Activated T-helper 17 cell treated with anti-CD3 and anti-CD28 coated beads, Interleukin-2, amount 50 U/mL, for 72 hours (primary cell): ENCODE measurements around the gene MED13L. TPM values are rescaled to one million over a fixed set of nuclear protein-coding genes. Genes with fewer than 3 reads are reported as not detected.
A peak's percentile ranks its signal among the peaks of the same experiment; 100 is the strongest.

Experiments used
- ATAC-seq: fragments of 150-1000 bp; cut with Tn5 transposase; replicated peaks from 2 replicates; pipeline ENCODE4 v1.10.0; 2021; ENCODE audit warnings: mild to moderate bottlenecking, moderate library complexity
- H3K27ac Mint-ChIP-seq: one replicate; pipeline ENCODE4 v1.8.0; 2022; ENCODE audit warnings: mixed read lengths
- H3K27me3 Mint-ChIP-seq: one replicate; pipeline ENCODE4 v1.8.0; 2022; ENCODE audit warnings: mixed read lengths
- H3K36me3 Mint-ChIP-seq: one replicate; pipeline ENCODE4 v1.8.0; 2022; ENCODE audit warnings: low read depth, mild to moderate bottlenecking, mixed read lengths
- H3K4me1 Mint-ChIP-seq: one replicate; pipeline ENCODE4 v1.8.0; 2022; ENCODE audit warnings: mixed read lengths
- H3K4me3 Mint-ChIP-seq: one replicate; pipeline ENCODE4 v1.8.0; 2022; ENCODE audit warnings: mild to moderate bottlenecking, mixed read lengths
- H3K9me3 Mint-ChIP-seq: one replicate; pipeline ENCODE4 v1.8.0; 2022; ENCODE audit warnings: mixed read lengths
- total RNA-seq, 2 donors: library from RNA; stranded (reverse); gene quantifications; one replicate each; pipeline ENCODE4 v1.2.3, GENCODE V29; 2022

Gene MED13L
- total RNA-seq, 2 donors from 2014 or later, result 49.9 to 56.2 TPM

GRCh38 chr12:116194935-116195431, 82.5 kb downstream of the MED13L start:
- Mint-ChIP-seq H3K36me3 (no peaks in the 10 kb centered on the region), H3K4me3 (peak overlapping the region; percentile 67), H3K27me3 (no peaks in the 10 kb centered on the region), H3K4me1 (peaks cover 27% of the 10 kb centered on the region), H3K9me3 (no peaks in the 10 kb centered on the region), H3K27ac (peak overlapping the region; percentile 92)
- peak; percentile 97 for ATAC-seq

GRCh38 chr12:116189692-116190091, 87.8 kb downstream of the MED13L start:
- ATAC-seq, result no peak
- Mint-ChIP-seq H3K27ac (peak overlapping the region; percentile 31), H3K27me3 (no peaks in the 10 kb centered on the region), H3K4me3 (peak overlapping the region; percentile 38), H3K4me1 (peaks cover 34% of the 10 kb centered on the region), H3K36me3 (peaks cover 5% of the 10 kb centered on the region), H3K9me3 (no peaks in the 10 kb centered on the region)

GRCh38 chr12:116188581-116188980, 88.9 kb downstream of the MED13L start:
- peak; percentile 79 for ATAC-seq

DNA sequence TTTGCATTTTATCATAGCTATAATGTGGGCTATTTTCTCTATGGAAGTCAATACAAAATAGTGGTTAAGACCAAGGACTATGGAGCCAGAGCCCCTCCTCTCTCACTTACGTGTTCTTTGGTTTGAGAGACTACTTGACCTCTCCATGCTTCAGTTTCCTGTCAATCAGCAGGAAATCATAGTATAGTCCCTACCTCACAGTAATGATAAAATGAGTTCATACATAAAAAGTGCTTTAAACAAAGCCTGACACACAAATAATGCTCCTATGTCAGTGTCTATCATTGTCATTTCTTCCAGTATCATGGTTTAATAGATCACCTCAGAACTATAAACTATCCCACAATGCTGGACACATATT, 90.4 kb downstream of the MED13L start:
- H3K27me3 Mint-ChIP-seq, result no peaks in the 10 kb centered on the region
- H3K36me3 Mint-ChIP-seq, result peaks cover 5% of the 10 kb centered on the region
- peak; percentile 54 for ATAC-seq
- peak overlapping the region; percentile 28 for H3K4me3 Mint-ChIP-seq
- peak overlapping the region; percentile 11 for H3K27ac Mint-ChIP-seq
- no peaks in the 10 kb centered on the region for H3K9me3 Mint-ChIP-seq
- peaks cover 39% of the 10 kb centered on the region for H3K4me1 Mint-ChIP-seq

More at GRCh38 chr12:116188581-116188980, 88.9 kb downstream of the MED13L start:
- peak overlapping the region; percentile 38 for H3K4me3 Mint-ChIP-seq
- H3K27ac Mint-ChIP-seq, result peak overlapping the region; percentile 31
- H3K36me3 Mint-ChIP-seq, result peaks cover 5% of the 10 kb centered on the region
- H3K27me3 Mint-ChIP-seq, result no peaks in the 10 kb centered on the region
- H3K9me3 Mint-ChIP-seq, result no peaks in the 10 kb centered on the region
- peaks cover 32% of the 10 kb centered on the region for H3K4me1 Mint-ChIP-seq

DNA sequence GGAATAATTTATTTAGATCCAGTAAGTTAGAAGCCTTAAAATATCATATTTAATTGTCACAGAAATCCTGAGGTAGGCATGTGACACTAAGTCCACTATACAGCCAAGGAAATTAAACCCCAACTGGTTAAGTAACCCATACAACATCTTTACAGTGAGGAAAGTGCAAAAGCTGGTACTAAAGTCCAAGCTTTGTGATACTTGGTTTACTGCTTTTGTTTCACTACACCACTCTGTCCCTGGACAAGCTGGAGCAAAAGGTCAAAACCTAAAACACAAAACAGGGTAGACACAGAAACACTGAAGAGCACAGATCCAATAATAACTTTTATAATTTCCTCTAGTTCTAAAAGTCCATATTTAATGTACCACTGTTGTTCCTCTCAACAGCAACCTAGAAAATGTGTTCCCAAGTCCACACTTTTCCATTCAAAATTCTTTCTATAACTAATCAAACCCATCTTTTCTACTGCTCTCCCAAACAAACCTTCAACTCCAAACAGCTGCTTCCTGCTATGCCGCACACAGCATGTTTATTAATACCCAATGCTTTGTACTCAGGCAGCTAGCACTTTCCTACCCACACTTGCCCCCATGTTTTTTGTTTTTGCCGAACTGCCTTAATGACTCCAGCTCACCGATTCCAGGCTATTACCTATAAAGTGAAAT, 90.9 kb downstream of the MED13L start:
- Mint-ChIP-seq H3K9me3 (no peaks in the 10 kb centered on the region), H3K36me3 (peaks cover 5% of the 10 kb centered on the region), H3K27ac (peak overlapping the region; percentile 11), H3K4me1 (peaks cover 43% of the 10 kb centered on the region), H3K4me3 (peak overlapping the region; percentile 28), H3K27me3 (no peaks in the 10 kb centered on the region)
- no peak for ATAC-seq

DNA sequence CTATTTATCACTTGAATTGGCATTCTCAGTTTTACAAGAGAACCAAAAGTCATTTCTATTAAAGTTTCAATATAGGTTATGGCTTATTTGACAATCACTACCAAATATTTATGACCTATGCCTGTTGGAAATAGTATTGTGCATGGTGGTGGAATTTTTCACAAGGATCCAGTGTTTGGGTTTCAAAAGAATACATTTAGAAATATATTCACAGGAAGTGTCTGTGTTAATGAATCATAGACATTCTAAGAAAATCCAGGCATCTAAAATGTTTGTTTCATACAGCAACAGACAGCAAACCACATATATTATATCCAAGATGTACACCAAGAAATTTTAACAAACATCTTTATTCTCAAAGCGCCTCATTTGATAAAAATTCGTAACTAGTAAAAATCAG, 92.7 kb downstream of the MED13L start:
- peaks cover 4% of the 10 kb centered on the region for H3K36me3 Mint-ChIP-seq
- no peak overlapping the region for H3K27ac Mint-ChIP-seq
- H3K9me3 Mint-ChIP-seq, result no peaks in the 10 kb centered on the region
- peak overlapping the region; percentile 26 for H3K4me3 Mint-ChIP-seq
- peaks cover 39% of the 10 kb centered on the region for H3K4me1 Mint-ChIP-seq
- no peaks in the 10 kb centered on the region for H3K27me3 Mint-ChIP-seq
- no peak for ATAC-seq

DNA sequence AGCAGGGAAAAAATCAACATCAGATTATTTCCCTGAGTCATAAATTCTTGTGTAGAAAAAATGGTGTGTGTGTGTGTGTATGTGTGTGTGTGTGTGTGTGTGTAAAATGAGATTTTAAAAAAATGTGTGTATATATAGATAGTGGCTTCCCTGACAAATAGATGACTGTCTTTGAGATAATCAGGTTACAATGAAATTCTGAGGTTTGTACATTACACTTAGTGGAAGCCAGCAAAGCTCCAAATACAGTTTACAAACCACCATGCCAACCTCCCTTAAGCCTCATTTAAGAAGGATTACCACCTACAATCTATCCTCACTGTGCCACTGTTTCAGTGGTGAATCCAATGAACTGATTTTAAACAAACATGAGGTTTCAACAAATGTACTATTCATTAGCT, 93.8 kb downstream of the MED13L start:
- Mint-ChIP-seq H3K27me3 (no peaks in the 10 kb centered on the region), H3K36me3 (no peaks in the 10 kb centered on the region)

GRCh38 chr12:116182359-116183063, 95.0 kb downstream of the MED13L start:
- no peaks in the 10 kb centered on the region for H3K9me3 Mint-ChIP-seq
- no peak overlapping the region for H3K27ac Mint-ChIP-seq

More for the DNA sequence above, 93.8 kb downstream of the MED13L start:
- Mint-ChIP-seq H3K27ac (peak overlapping the region; percentile 47), H3K9me3 (no peaks in the 10 kb centered on the region), H3K4me3 (no peak overlapping the region), H3K4me1 (peaks cover 29% of the 10 kb centered on the region)
- no peak for ATAC-seq

GRCh38 chr12:116180448-116180847, 97.0 kb downstream of the MED13L start:
- Mint-ChIP-seq H3K27ac (no peak overlapping the region), H3K9me3 (no peaks in the 10 kb centered on the region), H3K36me3 (no peaks in the 10 kb centered on the region), H3K4me1 (peaks cover 25% of the 10 kb centered on the region), H3K27me3 (no peaks in the 10 kb centered on the region), H3K4me3 (no peak overlapping the region)
- no peak for ATAC-seq

More at GRCh38 chr12:116182359-116183063, 95.0 kb downstream of the MED13L start:
- Mint-ChIP-seq H3K4me1 (peaks cover 23% of the 10 kb centered on the region), H3K27me3 (no peaks in the 10 kb centered on the region), H3K4me3 (no peak overlapping the region), H3K36me3 (no peaks in the 10 kb centered on the region)
- no peak for ATAC-seq

DNA sequence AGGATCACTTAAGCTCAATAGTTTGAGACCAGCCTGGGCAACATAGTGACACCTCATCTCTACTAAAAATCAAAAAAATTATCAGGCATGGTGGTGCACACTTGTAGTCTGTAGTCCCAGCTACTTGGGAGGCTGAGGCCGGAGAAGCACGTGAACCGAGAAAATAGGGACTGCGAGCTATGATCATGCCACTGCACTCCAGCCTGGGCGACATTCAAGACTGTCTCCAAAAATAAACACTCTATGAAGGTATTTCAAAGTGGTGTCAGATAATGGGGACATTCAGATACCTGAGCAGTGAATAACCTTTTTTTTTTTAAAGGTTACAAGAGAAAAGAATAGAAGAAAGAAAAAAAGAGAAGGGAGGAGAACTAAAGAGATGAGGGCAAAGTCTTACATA, 98.1 kb downstream of the MED13L start:
- no peaks in the 10 kb centered on the region for H3K36me3 Mint-ChIP-seq
- H3K4me3 Mint-ChIP-seq, result no peak overlapping the region
- H3K4me1 Mint-ChIP-seq, result peaks cover 31% of the 10 kb centered on the region
- H3K27me3 Mint-ChIP-seq, result no peaks in the 10 kb centered on the region
- H3K9me3 Mint-ChIP-seq, result no peaks in the 10 kb centered on the region
- no peak for ATAC-seq
- H3K27ac Mint-ChIP-seq, result no peak overlapping the region

- H3K4me1 Mint-ChIP-seq, result peaks cover 38% of the 10 kb centered on the region
- no peak overlapping the region for H3K27ac Mint-ChIP-seq
- no peak for ATAC-seq
- H3K36me3 Mint-ChIP-seq, result no peaks in the 10 kb centered on the region
- no peak overlapping the region for H3K4me3 Mint-ChIP-seq
- H3K9me3 Mint-ChIP-seq, result no peaks in the 10 kb centered on the region
- no peaks in the 10 kb centered on the region for H3K27me3 Mint-ChIP-seq
Observed at GRCh38 chr12:116177017-116177416, 100.5 kb downstream of the MED13L start.

GRCh38 chr12:116174904-116175303, 102.6 kb downstream of the MED13L start:
- ATAC-seq, result no peak
- H3K36me3 Mint-ChIP-seq, result no peaks in the 10 kb centered on the region

GRCh38 chr12:116174006-116174405, 103.5 kb downstream of the MED13L start:
- Mint-ChIP-seq H3K4me1 (peaks cover 45% of the 10 kb centered on the region), H3K9me3 (no peaks in the 10 kb centered on the region), H3K27ac (peak overlapping the region; percentile 36), H3K27me3 (no peaks in the 10 kb centered on the region), H3K36me3 (no peaks in the 10 kb centered on the region), H3K4me3 (peak overlapping the region; percentile 87)
- peak; percentile 40 for ATAC-seq

More at GRCh38 chr12:116174904-116175303, 102.6 kb downstream of the MED13L start:
- Mint-ChIP-seq H3K4me3 (no peak overlapping the region), H3K27ac (no peak overlapping the region), H3K4me1 (peaks cover 45% of the 10 kb centered on the region), H3K9me3 (no peaks in the 10 kb centered on the region), H3K27me3 (no peaks in the 10 kb centered on the region)

DNA sequence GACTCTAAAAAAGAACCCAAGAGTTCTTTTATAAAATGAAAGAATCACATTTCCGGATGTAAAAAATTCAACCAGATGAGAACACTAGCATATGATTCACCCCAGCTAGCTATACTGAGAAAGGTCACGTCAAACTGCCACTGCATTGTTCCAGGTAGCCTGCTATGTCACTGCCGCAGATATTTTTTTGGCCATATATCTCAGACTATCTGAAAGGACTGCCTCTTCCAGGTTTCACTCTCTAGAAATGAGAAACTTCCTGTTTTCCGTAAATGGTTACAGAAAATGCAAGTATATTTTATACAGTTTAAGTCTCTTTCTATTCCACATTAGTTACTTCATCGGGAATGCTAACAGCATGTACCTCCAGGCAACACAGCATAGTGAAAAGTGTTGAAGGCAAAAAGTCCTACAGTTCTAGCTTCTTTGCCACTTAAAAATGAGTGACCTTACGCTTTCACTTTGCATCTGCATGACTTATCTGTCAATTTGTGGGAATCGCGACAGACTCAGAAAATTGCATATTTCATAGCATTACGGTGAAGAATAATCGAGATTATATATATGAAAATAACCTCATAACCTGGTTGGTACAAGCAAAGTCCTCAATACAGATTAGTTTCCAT, 105.2 kb downstream of the MED13L start:
- Mint-ChIP-seq H3K27me3 (no peaks in the 10 kb centered on the region), H3K4me1 (peaks cover 45% of the 10 kb centered on the region)

More for the DNA sequence above, 105.2 kb downstream of the MED13L start:
- H3K36me3 Mint-ChIP-seq, result no peaks in the 10 kb centered on the region
- H3K4me3 Mint-ChIP-seq, result peak overlapping the region; percentile 87
- peak overlapping the region; percentile 96 for H3K27ac Mint-ChIP-seq
- ATAC-seq, result peak; percentile 99
- no peaks in the 10 kb centered on the region for H3K9me3 Mint-ChIP-seq
